BLaER1 treated with 17β-estradiol and CSF1 and Interleukin-3, amounts not matched to agents 10 nM and 100 nM (cell line): ENCODE data around the gene MPHOSPH9.

Source experiments
- H3K27ac ChIP-seq, 11 experiments: shearing (Covaris generic); formaldehyde crosslinking; 2 replicates each; pipeline ENCODE4 v1.8.1; 2022
- H3K27me3 ChIP-seq, 11 experiments: shearing (Covaris generic); formaldehyde crosslinking; 2 replicates each; pipeline ENCODE4 v1.8.1; 2022
- H3K36me3 ChIP-seq, 11 experiments: shearing (Covaris generic); formaldehyde crosslinking; 2 replicates each; pipeline ENCODE4 v1.8.1; 2022
- H3K4me1 ChIP-seq, 10 experiments: shearing (Covaris generic); formaldehyde crosslinking; 2 replicates each; pipeline ENCODE4 v1.8.1; 2022
- H3K4me2 ChIP-seq, 11 experiments: shearing (Covaris generic); formaldehyde crosslinking; 2 replicates each; pipeline ENCODE4 v1.8.1; 2022
- H3K4me3 ChIP-seq, 10 experiments: shearing (Covaris generic); formaldehyde crosslinking; 2 replicates each; pipeline ENCODE4 v1.8.1; 2022
- H3K9ac ChIP-seq, 11 experiments: shearing (Covaris generic); formaldehyde crosslinking; 2 replicates each; pipeline ENCODE4 v1.8.1; 2022
- H3K9me3 ChIP-seq, 11 experiments: shearing (Covaris generic); formaldehyde crosslinking; replicated peaks in 1 of 11; 2 replicates each; pipeline ENCODE4 v1.8.1; 2022
- H4K20me1 ChIP-seq, 11 experiments: shearing (Covaris generic); formaldehyde crosslinking; 2 replicates each; pipeline ENCODE4 v1.8.1; 2022
- Cebpa-rat ChIP-seq, 11 experiments: shearing (Covaris generic); IDR thresholded peaks; 2 replicates each; pipeline ENCODE4 v1.8.1; 2022

Gene MPHOSPH9

GRCh38 chr12:123232807-123233504 lies at the start of gene MPHOSPH9, which contains the start of gene MTRFR:
Gene MPHOSPH9 (minus strand): TSS chr12:123233141. CDS start chr12:123230364, 2,777 bp downstream.
Gene MTRFR (plus strand): TSS chr12:123233436. CDS start chr12:123253675, 20,239 bp downstream.
- H3K27me3 ChIP-seq, result no peaks in the 10 kb centered on the region
- peaks cover 3 to 26% (median 18%) of the 10 kb centered on the region in 11 experiments; a peak in 17 of 22 replicates for H4K20me1 ChIP-seq
- no peak for TF ChIP-seq Cebpa-rat (IDR thresholded peaks at IDR 0.05)
- H3K9ac ChIP-seq, result peak within 1 kb of the TSS; percentile 85 to 91 (median 90)
- H3K36me3 ChIP-seq, result peaks cover 0 to 13% (median under 1%) of the 10 kb centered on the region in 11 experiments; a peak in 8 of 22 replicates
- peak within 1 kb of the TSS; percentile 58 to 90 (median 88) for H3K27ac ChIP-seq
- H3K9me3 ChIP-seq, result no peaks in the 10 kb centered on the region
- H3K4me2 ChIP-seq, result peak within 1 kb of the TSS; percentile 95 to 100 (median 97)
- H3K4me3 ChIP-seq, result peak within 1 kb of the TSS; percentile 79 to 97 (median 86)
- H3K4me1 ChIP-seq, result peaks cover 79 to 85% (median 83%) of the 10 kb centered on the region in 10 experiments

GRCh38 chr12:123282111-123282510 lies 49.2 kb upstream of the MPHOSPH9 start:
- H3K36me3 ChIP-seq, result no peaks in the 10 kb centered on the region
- no peak overlapping the region for H3K27ac ChIP-seq
- peaks cover 0 to 33% (median 17%) of the 10 kb centered on the region in 10 experiments; a peak in 18 of 20 replicates for H3K4me1 ChIP-seq
- no peak overlapping the region for H3K4me2 ChIP-seq
- no peaks in the 10 kb centered on the region for H3K27me3 ChIP-seq
- H3K9ac ChIP-seq, result no peak overlapping the region
- H3K4me3 ChIP-seq, result no peak overlapping the region
- TF ChIP-seq Cebpa-rat (IDR thresholded peaks at IDR 0.05), result no peak
- no peaks in the 10 kb centered on the region; a peak in 1 of 22 replicates for H4K20me1 ChIP-seq
- H3K9me3 ChIP-seq, result no peaks in the 10 kb centered on the region

- Histone ChIP-seq H3K9ac (no peak overlapping the region), H3K9me3 (no peaks in the 10 kb centered on the region), H3K27ac (no peak overlapping the region), H3K4me1 (peaks cover 0 to 33% (median 17%) of the 10 kb centered on the region in 10 experiments; a peak in 18 of 20 replicates), H3K4me2 (peak overlapping the region in 2 of 11 experiments; percentile 27 to 30; a peak in 1 of 22 replicates), H3K4me3 (no peak overlapping the region), H4K20me1 (no peaks in the 10 kb centered on the region), H3K36me3 (no peaks in the 10 kb centered on the region), H3K27me3 (no peaks in the 10 kb centered on the region)
- no peak for TF ChIP-seq Cebpa-rat (IDR thresholded peaks at IDR 0.05)
Measured at GRCh38 chr12:123280971-123281370, 48.0 kb upstream of the MPHOSPH9 start.

GRCh38 chr12:123278101-123278627 lies 45.2 kb upstream of the MPHOSPH9 start:
- Histone ChIP-seq H3K4me1 (peaks cover 2 to 33% (median 17%) of the 10 kb centered on the region in 10 experiments; a peak in 18 of 20 replicates), H3K27me3 (no peaks in the 10 kb centered on the region), H3K4me2 (peak overlapping the region in 8 of 11 experiments; percentile 10 to 83 (median 62); a peak in 14 of 22 replicates), H3K4me3 (peak overlapping the region in 2 of 10 experiments; percentile 15 to 20; a peak in 3 of 20 replicates), H3K9me3 (no peaks in the 10 kb centered on the region), H3K36me3 (no peaks in the 10 kb centered on the region), H4K20me1 (no peaks in the 10 kb centered on the region), H3K9ac (peak overlapping the region in 4 of 11 experiments; percentile 10 to 43 (median 37); a peak in 6 of 22 replicates), H3K27ac (peak overlapping the region in 6 of 11 experiments; percentile 25 to 67 (median 54); a peak in 10 of 22 replicates)
- no peak for TF ChIP-seq Cebpa-rat (IDR thresholded peaks at IDR 0.05)

GRCh38 chr12:123273166-123273565 lies 40.2 kb upstream of the MPHOSPH9 start:
- H3K9ac ChIP-seq, result 0 out of 22 replicates have a peak overlapping the region, but pooled peaks of 1 of the 11 experiments have one; percentile 99
- peaks cover 28 to 38% (median 33%) of the 10 kb centered on the region in 10 experiments for H3K4me1 ChIP-seq
- TF ChIP-seq Cebpa-rat (IDR thresholded peaks at IDR 0.05), result no peak
- peak overlapping the region in 1 of 11 experiments; percentile 100; a peak in 1 of 22 replicates for H3K4me2 ChIP-seq
- no peak overlapping the region for H3K27ac ChIP-seq
- H3K9me3 ChIP-seq, result no peaks in the 10 kb centered on the region
- no peaks in the 10 kb centered on the region for H3K27me3 ChIP-seq
- no peaks in the 10 kb centered on the region for H3K36me3 ChIP-seq
- 0 out of 20 replicates have a peak overlapping the region, but pooled peaks of 1 of the 10 experiments have one; percentile 99 for H3K4me3 ChIP-seq
- peaks cover 0 to 11% (median 0%) of the 10 kb centered on the region in 11 experiments; a peak in 2 of 22 replicates for H4K20me1 ChIP-seq

GRCh38 chr12:123271001-123271668 lies 38.2 kb upstream of the MPHOSPH9 start:
- Histone ChIP-seq H3K4me1 (peaks cover 34 to 50% (median 44%) of the 10 kb centered on the region in 10 experiments), H3K27ac (peak overlapping the region; percentile 89 to 98 (median 94)), H3K9ac (peak overlapping the region; percentile 92 to 100 (median 96)), H4K20me1 (peaks cover 0 to 31% (median 10%) of the 10 kb centered on the region in 11 experiments; a peak in 8 of 22 replicates), H3K4me3 (peak overlapping the region; percentile 89 to 100 (median 98)), H3K9me3 (no peaks in the 10 kb centered on the region), H3K27me3 (no peaks in the 10 kb centered on the region), H3K36me3 (peaks cover 5 to 17% (median 12%) of the 10 kb centered on the region in 11 experiments; a peak in 17 of 22 replicates), H3K4me2 (peak overlapping the region; percentile 95 to 100 (median 99))
- no peak for TF ChIP-seq Cebpa-rat (IDR thresholded peaks at IDR 0.05)

GRCh38 chr12:123270214-123271000 lies 37.5 kb upstream of the MPHOSPH9 start:
- no peaks in the 10 kb centered on the region for H3K9me3 ChIP-seq
- H3K27me3 ChIP-seq, result no peaks in the 10 kb centered on the region
- H3K27ac ChIP-seq, result peak overlapping the region; percentile 89 to 98 (median 94)
- H4K20me1 ChIP-seq, result peaks cover 0 to 38% (median 11%) of the 10 kb centered on the region in 11 experiments; a peak in 9 of 22 replicates
- H3K4me1 ChIP-seq, result peaks cover 34 to 52% (median 46%) of the 10 kb centered on the region in 10 experiments
- peak overlapping the region; percentile 95 to 100 (median 99) for H3K4me2 ChIP-seq
- peak overlapping the region; percentile 89 to 100 (median 98) for H3K4me3 ChIP-seq
- H3K36me3 ChIP-seq, result peaks cover 12 to 25% (median 19%) of the 10 kb centered on the region in 11 experiments; a peak in 20 of 22 replicates
- H3K9ac ChIP-seq, result peak overlapping the region; percentile 92 to 100 (median 96)
- no peak for TF ChIP-seq Cebpa-rat (IDR thresholded peaks at IDR 0.05)

GRCh38 chr12:123269896-123270213 lies 36.9 kb upstream of the MPHOSPH9 start:
- peaks cover 0 to 44% (median 13%) of the 10 kb centered on the region in 11 experiments; a peak in 11 of 22 replicates for H4K20me1 ChIP-seq
- peaks cover 17 to 30% (median 25%) of the 10 kb centered on the region in 11 experiments; a peak in 21 of 22 replicates for H3K36me3 ChIP-seq
- H3K9me3 ChIP-seq, result no peaks in the 10 kb centered on the region
- H3K4me1 ChIP-seq, result peaks cover 34 to 52% (median 46%) of the 10 kb centered on the region in 10 experiments
- peak overlapping the region; percentile 92 to 100 (median 96) for H3K9ac ChIP-seq
- no peak for TF ChIP-seq Cebpa-rat (IDR thresholded peaks at IDR 0.05)
- peak overlapping the region; percentile 89 to 98 (median 94) for H3K27ac ChIP-seq
- peak overlapping the region; percentile 89 to 100 (median 98) for H3K4me3 ChIP-seq
- peak overlapping the region; percentile 95 to 100 (median 99) for H3K4me2 ChIP-seq
- no peaks in the 10 kb centered on the region for H3K27me3 ChIP-seq
